HepG2 (cell line): ENCODE results near the gene TUBA4B. TPM values are rescaled to one million over a fixed set of nuclear protein-coding genes. Genes with fewer than 3 reads are reported as not detected.

Experiments
- CEBPB ChIP-seq: IDR thresholded peaks from 2 replicates; pipeline ENCODE4 v1.6.1; 2011; ENCODE audit warnings: low read depth, low read length, improper control_type of control experiment, borderline replicate concordance
- CEBPG ChIP-seq: IDR thresholded peaks from 2 replicates; pipeline ENCODE4 v1.6.1; 2016
- MAFF ChIP-seq: IDR thresholded peaks from 2 replicates; pipeline ENCODE4 v1.6.1; 2011; ENCODE audit warnings: low read depth, low read length, improper control_type of control experiment
- MEIS2 ChIP-seq: sonication (generic); formaldehyde crosslinking; IDR thresholded peaks from 2 replicates; pipeline ENCODE4 v1.9.0; 2021; ENCODE audit warnings: mild to moderate bottlenecking, missing genetic modification reagents
- MTA1 ChIP-seq: sonication (generic); formaldehyde crosslinking; IDR thresholded peaks from 2 replicates; pipeline ENCODE4 v1.4.0; 2020; ENCODE audit warnings: missing genetic modification reagents, mild to moderate bottlenecking, borderline replicate concordance
- PCBP2 ChIP-seq: fragments of 200-400 bp; formaldehyde crosslinking; optimal IDR thresholded peaks from 2 replicates; pipeline ENCODE3; 2018; ENCODE audit warnings: low read length, low read depth; ENCODE audit not compliant: poor library complexity, severe bottlenecking
- REL ChIP-seq: sonication (generic); formaldehyde crosslinking; conservative IDR thresholded peaks from 2 replicates; pipeline ENCODE4 v1.8.0; 2022; ENCODE audit warnings: mild to moderate bottlenecking, missing genetic modification reagents, moderate library complexity
- SP2 ChIP-seq: sonication (generic); formaldehyde crosslinking; IDR thresholded peaks from 2 replicates; pipeline ENCODE4 v1.5.1; 2020; ENCODE audit warnings: mild to moderate bottlenecking, missing genetic modification reagents
- SRSF1 ChIP-seq: fragments of 200-400 bp; formaldehyde crosslinking; optimal IDR thresholded peaks from 2 replicates; pipeline ENCODE3; 2017; ENCODE audit warnings: mild to moderate bottlenecking, low read depth, low read length, moderate library complexity
- WIZ ChIP-seq: sonication (generic); formaldehyde crosslinking; IDR thresholded peaks from 2 replicates; pipeline ENCODE4 v1.5.1; 2020; ENCODE audit warnings: mild to moderate bottlenecking, missing genetic modification reagents
- ZFP41 ChIP-seq: sonication (generic); formaldehyde crosslinking; IDR thresholded peaks from 2 replicates; pipeline ENCODE4 v1.4.0; 2020; ENCODE audit warnings: mild to moderate bottlenecking, missing genetic modification reagents, borderline replicate concordance
- ZNF367 ChIP-seq: sonication (generic); formaldehyde crosslinking; IDR thresholded peaks from 2 replicates; pipeline ENCODE4 v1.4.0; 2020; ENCODE audit warnings: missing genetic modification reagents, borderline replicate concordance
- ZNF556 ChIP-seq: sonication (generic); formaldehyde crosslinking; IDR thresholded peaks from 2 replicates; pipeline ENCODE4 v1.4.0; 2020; ENCODE audit warnings: mild to moderate bottlenecking, missing genetic modification reagents, borderline replicate concordance
- ZNF850 ChIP-seq: sonication (generic); formaldehyde crosslinking; conservative IDR thresholded peaks from 2 replicates; pipeline ENCODE4 v1.9.0; 2021; ENCODE audit warnings: mild to moderate bottlenecking, missing genetic modification reagents
- polyA plus RNA-seq, 8 experiments: library from polyadenylated mRNA; depleted of rRNA in 3 of 8; stranded (reverse) in 7 of 8; unstranded in 1 of 8; fragments of >200 nt; fragmentation: Illumina TruSeq in 4 of 8; extraction: Trizol in 4 of 8; gene quantifications; 2 replicates each; pipeline versions ENCODE4 v1.2.1 to v1.2.3, GENCODE V29; 2011 to 2016; ENCODE audit warnings: low read depth in 4 of 8, missing spikeins in 1 of 8, mixed read lengths in 1 of 8; ENCODE audit not compliant: insufficient read depth in 1 of 8
- total RNA-seq, 5 experiments: library from RNA; depleted of rRNA; stranded (reverse); fragments of >200 nt; fragmentation: Illumina TruSeq; extraction: Trizol; gene quantifications; 2 replicates each; pipeline ENCODE4 v1.2.3, GENCODE V29; 2016; ENCODE audit warnings: low read depth in 1 of 5
- TF ChIP-seq, protein P1 (sequence below): conservative IDR thresholded peaks from 2 replicates; pipeline ENCODE4 v1.6.1; 2018; ENCODE audit warnings: missing genetic modification reagents
- TF ChIP-seq, protein P2 (sequence below): sonication (generic); formaldehyde crosslinking; IDR thresholded peaks from 2 replicates; pipeline ENCODE4 v1.4.0; 2020; ENCODE audit warnings: missing genetic modification reagents
- TF ChIP-seq, protein P3 (sequence below): sonication (generic); formaldehyde crosslinking; IDR thresholded peaks from 2 replicates; pipeline ENCODE4 v1.4.0; 2020; ENCODE audit warnings: missing genetic modification reagents, borderline replicate concordance
- TF ChIP-seq, protein P4 (sequence below): sonication (generic); formaldehyde crosslinking; IDR thresholded peaks from 2 replicates; pipeline ENCODE4 v1.5.0; 2020; ENCODE audit warnings: mild to moderate bottlenecking, low read depth, missing genetic modification reagents, borderline replicate concordance

Gene TUBA4B
- total and polyA plus RNA-seq, 2 of the 13 experiments (the other 11 are each of a cell fraction or from before 2014, with no cell fraction given): 0.18 to 0.22 TPM

DNA sequence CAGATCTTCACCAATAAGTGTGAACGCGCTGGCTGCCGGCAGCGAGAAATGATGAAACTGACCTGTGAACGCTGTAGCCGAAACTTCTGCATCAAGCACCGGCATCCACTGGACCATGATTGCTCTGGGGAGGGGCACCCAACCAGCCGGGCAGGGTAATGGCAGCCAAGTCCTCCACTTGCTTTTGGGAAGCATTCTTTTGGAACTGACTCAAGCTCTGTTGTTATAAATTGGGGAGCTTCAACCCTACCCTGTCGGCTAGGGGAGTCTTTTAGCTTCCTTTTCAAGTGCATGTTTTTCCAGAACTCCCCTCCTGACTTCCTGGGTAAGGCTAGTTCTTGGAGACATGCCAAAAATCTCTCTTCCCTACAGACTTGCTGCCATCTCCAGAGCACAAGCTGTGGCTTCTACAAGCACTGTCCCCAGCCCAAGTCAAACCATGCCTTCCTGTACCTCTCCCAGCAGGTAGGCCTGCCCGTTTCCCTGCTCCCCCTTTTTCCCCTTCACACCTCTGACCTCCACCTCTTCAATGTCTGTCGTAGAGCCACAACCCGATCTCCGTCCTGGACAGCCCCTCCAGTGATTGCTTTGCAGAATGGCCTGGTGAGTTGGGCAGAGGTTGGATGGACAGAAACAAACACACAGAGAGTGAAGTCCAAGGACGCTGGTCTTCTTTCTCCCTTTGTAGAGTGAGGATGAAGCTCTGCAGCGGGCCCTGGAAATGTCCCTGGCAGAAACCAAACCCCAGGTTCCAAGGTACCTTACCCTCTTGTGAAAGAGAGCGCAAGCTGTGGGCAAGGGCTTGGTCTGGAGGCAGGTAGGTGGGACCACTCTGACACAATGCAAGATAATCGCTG, 44.9 kb upstream of the TUBA4B start (continued):
- TF ChIP-seq, protein P1, sequence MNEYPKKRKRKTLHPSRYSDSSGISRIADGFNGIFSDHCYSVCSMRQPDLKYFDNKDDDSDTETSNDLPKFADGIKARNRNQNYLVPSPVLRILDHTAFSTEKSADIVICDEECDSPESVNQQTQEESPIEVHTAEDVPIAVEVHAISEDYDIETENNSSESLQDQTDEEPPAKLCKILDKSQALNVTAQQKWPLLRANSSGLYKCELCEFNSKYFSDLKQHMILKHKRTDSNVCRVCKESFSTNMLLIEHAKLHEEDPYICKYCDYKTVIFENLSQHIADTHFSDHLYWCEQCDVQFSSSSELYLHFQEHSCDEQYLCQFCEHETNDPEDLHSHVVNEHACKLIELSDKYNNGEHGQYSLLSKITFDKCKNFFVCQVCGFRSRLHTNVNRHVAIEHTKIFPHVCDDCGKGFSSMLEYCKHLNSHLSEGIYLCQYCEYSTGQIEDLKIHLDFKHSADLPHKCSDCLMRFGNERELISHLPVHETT (CRISPR knock-in tag): peak; percentile 70; the same call in 1 of the 2 replicates
- peak; percentile 23 for TF ChIP-seq SRSF1
- peak; percentile 86 for TF ChIP-seq ZNF556 (CRISPR knock-in tag)
- TF ChIP-seq, protein P2, sequence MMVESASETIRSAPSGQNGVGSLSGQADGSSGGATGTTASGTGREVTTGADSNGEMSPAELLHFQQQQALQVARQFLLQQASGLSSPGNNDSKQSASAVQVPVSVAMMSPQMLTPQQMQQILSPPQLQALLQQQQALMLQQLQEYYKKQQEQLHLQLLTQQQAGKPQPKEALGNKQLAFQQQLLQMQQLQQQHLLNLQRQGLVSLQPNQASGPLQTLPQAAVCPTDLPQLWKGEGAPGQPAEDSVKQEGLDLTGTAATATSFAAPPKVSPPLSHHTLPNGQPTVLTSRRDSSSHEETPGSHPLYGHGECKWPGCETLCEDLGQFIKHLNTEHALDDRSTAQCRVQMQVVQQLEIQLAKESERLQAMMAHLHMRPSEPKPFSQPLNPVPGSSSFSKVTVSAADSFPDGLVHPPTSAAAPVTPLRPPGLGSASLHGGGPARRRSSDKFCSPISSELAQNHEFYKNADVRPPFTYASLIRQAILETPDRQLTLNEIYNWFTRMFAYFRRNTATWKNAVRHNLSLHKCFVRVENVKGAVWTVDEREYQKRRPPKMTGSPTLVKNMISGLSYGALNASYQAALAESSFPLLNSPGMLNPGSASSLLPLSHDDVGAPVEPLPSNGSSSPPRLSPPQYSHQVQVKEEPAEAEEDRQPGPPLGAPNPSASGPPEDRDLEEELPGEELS: peak; percentile 76
- TF ChIP-seq, protein P3, sequence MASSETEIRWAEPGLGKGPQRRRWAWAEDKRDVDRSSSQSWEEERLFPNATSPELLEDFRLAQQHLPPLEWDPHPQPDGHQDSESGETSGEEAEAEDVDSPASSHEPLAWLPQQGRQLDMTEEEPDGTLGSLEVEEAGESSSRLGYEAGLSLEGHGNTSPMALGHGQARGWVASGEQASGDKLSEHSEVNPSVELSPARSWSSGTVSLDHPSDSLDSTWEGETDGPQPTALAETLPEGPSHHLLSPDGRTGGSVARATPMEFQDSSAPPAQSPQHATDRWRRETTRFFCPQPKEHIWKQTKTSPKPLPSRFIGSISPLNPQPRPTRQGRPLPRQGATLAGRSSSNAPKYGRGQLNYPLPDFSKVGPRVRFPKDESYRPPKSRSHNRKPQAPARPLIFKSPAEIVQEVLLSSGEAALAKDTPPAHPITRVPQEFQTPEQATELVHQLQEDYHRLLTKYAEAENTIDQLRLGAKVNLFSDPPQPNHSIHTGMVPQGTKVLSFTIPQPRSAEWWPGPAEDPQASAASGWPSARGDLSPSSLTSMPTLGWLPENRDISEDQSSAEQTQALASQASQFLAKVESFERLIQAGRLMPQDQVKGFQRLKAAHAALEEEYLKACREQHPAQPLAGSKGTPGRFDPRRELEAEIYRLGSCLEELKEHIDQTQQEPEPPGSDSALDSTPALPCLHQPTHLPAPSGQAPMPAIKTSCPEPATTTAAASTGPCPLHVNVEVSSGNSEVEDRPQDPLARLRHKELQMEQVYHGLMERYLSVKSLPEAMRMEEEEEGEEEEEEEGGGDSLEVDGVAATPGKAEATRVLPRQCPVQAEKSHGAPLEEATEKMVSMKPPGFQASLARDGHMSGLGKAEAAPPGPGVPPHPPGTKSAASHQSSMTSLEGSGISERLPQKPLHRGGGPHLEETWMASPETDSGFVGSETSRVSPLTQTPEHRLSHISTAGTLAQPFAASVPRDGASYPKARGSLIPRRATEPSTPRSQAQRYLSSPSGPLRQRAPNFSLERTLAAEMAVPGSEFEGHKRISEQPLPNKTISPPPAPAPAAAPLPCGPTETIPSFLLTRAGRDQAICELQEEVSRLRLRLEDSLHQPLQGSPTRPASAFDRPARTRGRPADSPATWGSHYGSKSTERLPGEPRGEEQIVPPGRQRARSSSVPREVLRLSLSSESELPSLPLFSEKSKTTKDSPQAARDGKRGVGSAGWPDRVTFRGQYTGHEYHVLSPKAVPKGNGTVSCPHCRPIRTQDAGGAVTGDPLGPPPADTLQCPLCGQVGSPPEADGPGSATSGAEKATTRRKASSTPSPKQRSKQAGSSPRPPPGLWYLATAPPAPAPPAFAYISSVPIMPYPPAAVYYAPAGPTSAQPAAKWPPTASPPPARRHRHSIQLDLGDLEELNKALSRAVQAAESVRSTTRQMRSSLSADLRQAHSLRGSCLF (CRISPR knock-in tag): no peak
- TF ChIP-seq WIZ (CRISPR knock-in tag): 0 out of 2 replicates have a peak, but pooled peaks have one; percentile 36
- TF ChIP-seq CEBPB: peak; percentile 61; the same call in 1 of the 2 replicates
- TF ChIP-seq CEBPG (CRISPR knock-in tag): peak; percentile 73; the same call in 1 of the 2 replicates
- TF ChIP-seq MAFF: no peak
- TF ChIP-seq ZNF367 (CRISPR knock-in tag): no peak
- no peak for TF ChIP-seq ZFP41 (CRISPR knock-in tag)
- TF ChIP-seq MTA1 (CRISPR knock-in tag): peak; percentile 82
- TF ChIP-seq ZNF850 (CRISPR knock-in tag): no peak
- TF ChIP-seq PCBP2: no peak
- no peak; the same call in 1 of the 2 replicates for TF ChIP-seq REL (CRISPR knock-in tag)
- TF ChIP-seq, protein P4, sequence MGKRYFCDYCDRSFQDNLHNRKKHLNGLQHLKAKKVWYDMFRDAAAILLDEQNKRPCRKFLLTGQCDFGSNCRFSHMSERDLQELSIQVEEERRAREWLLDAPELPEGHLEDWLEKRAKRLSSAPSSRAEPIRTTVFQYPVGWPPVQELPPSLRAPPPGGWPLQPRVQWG (CRISPR knock-in tag): no peak
- TF ChIP-seq MEIS2 (CRISPR knock-in tag): peak; percentile 59; the same call in 1 of the 2 replicates
- TF ChIP-seq SP2 (CRISPR knock-in tag): no peak
